Measurements from ENCODE around the gene PIK3C2G. TPM values are rescaled to one million over a fixed set of nuclear protein-coding genes. Genes with fewer than 3 reads are reported as not detected.

Gene PIK3C2G
- total RNA-seq, 1 experiment from 2014 or later: not detected

- ChIA-PET POLR2A (no interaction called here), CTCF (no interaction called here)
- DNase-seq (ENCODE audit: low read depth, low spot score): no peak
- no TSS peak for BruUV-seq (replicated peaks)
- Histone ChIP-seq H3K27me3 (ENCODE audit: control insufficient read depth, insufficient read depth, low read length) (no peaks in the 10 kb centered on the region), H3K36me3 (ENCODE audit: control insufficient read depth, insufficient read depth, low read length) (no peaks in the 10 kb centered on the region), H3K9me3 (ENCODE audit: control insufficient read depth, insufficient read depth, low read depth, low read length) (0 out of 2 replicates have a peak, but pooled peaks cover 2% of the 10 kb centered on the region), H3K4me1 (ENCODE audit: control insufficient read depth, insufficient read depth, low read length) (no peaks in the 10 kb centered on the region), H3K4me3 (ENCODE audit: low read depth in 2 of 2, low read length in 2 of 2) (no peak overlapping the region), H3K27ac (ENCODE audit: low read length) (no peak overlapping the region)
- in situ Hi-C loops (cut with HindIII; ENCODE audit: low pct_unique_long_range_greater_than_20kb, low sequenced_read_pairs): no loop called here
- TF ChIP-seq TCF7L2 (IDR thresholded peaks at IDR 0.05; ENCODE audit: low read depth, low read length) (no peak), REST (IDR thresholded peaks at IDR 0.05; ENCODE audit: insufficient read depth in 1 of 2, low read depth in 2 of 2, low read length in 1 of 2) (no peak), CTCF (IDR thresholded peaks at IDR 0.05) (no peak), POLR2AphosphoS5 (IDR thresholded peaks at IDR 0.05; ENCODE audit: low read depth, low read length) (no peak), SIN3A (IDR thresholded peaks at IDR 0.05; ENCODE audit: borderline replicate concordance, insufficient read depth, low read depth, low read length) (no peak)
- intact Hi-C loops (cut with micrococcal nuclease; ENCODE audit: unreplicated experiment): no loop called here
- ATAC-seq: no peak
Observed at GRCh38 chr12:18391151-18391550, 129.8 kb downstream of the PIK3C2G start.

DNA sequence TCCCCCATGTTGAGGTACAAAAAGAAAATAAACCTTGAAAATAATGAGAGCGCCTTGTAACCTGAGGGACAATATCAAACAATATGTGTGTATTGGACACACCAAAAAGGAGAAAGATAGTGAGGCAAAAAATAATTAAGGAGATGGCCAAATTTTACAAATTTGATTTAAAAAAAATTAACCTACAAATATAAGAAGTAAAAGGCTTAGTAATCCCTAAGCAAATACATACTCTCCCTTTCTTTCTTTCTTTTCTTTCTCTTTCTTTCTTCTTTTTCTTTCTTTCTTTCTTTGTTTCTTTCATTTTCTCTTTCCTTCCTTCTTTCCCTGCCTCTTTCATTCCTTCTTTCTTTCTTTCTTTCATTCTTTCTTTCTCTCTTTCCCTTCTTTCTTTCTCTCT is 133.4 kb downstream of the PIK3C2G start:
- no peak for TF ChIP-seq CTCF (IDR thresholded peaks at IDR 0.05)
- TF ChIP-seq SIN3A (IDR thresholded peaks at IDR 0.05; ENCODE audit: borderline replicate concordance, insufficient read depth, low read depth, low read length): no peak
- no peak for TF ChIP-seq TCF7L2 (IDR thresholded peaks at IDR 0.05; ENCODE audit: low read depth, low read length)
- TF ChIP-seq POLR2AphosphoS5 (IDR thresholded peaks at IDR 0.05; ENCODE audit: low read depth, low read length): no peak
- TF ChIP-seq REST (IDR thresholded peaks at IDR 0.05; ENCODE audit: insufficient read depth in 1 of 2, low read depth in 2 of 2, low read length in 1 of 2): no peak
- BruUV-seq (replicated peaks): no TSS peak
- in situ Hi-C loops (cut with HindIII; ENCODE audit: low pct_unique_long_range_greater_than_20kb, low sequenced_read_pairs): no loop called here
- ATAC-seq (no peak), DNase-seq (ENCODE audit: low read depth, low spot score) (no peak)
- H3K4me1 ChIP-seq (ENCODE audit: control insufficient read depth, insufficient read depth, low read length): no peaks in the 10 kb centered on the region
- H3K27me3 ChIP-seq (ENCODE audit: control insufficient read depth, insufficient read depth, low read length): no peaks in the 10 kb centered on the region
- no peaks in the 10 kb centered on the region for H3K9me3 ChIP-seq (ENCODE audit: control insufficient read depth, insufficient read depth, low read depth, low read length)
- CTCF ChIA-PET: no interaction called here
- intact Hi-C loops (cut with micrococcal nuclease; ENCODE audit: unreplicated experiment): no loop called here
- POLR2A ChIA-PET: no interaction called here
- no peak overlapping the region for H3K4me3 ChIP-seq (ENCODE audit: low read depth in 2 of 2, low read length in 2 of 2)
- H3K27ac ChIP-seq (ENCODE audit: low read length): no peak overlapping the region
- no peaks in the 10 kb centered on the region for H3K36me3 ChIP-seq (ENCODE audit: control insufficient read depth, insufficient read depth, low read length)
